OCI-LY7 (cell line): ENCODE measurements around the gene TPRKB. TPM values are rescaled to one million over a fixed set of nuclear protein-coding genes. Genes with fewer than 3 reads are reported as not detected.
"Not testable (repeated sequence)": the region's sequence is repeated elsewhere in the genome, so short reads cannot be mapped to it uniquely, and the experiment has no call there.

Source experiments
- BruUV-seq: library from RNA; stranded (reverse); fragments of 400-500 nt; replicated peaks from 2 replicates; lab custom pipeline; 2021; lab: Mats Ljungman, UMichigan
- CTCF ChIA-PET: fragments of 300-600 bp; sonication (Branson Sonifier 250); formaldehyde crosslinking; loops from one replicate; lab custom pipeline; 2022; ENCODE audit warnings: antibody characterized with exemption; ENCODE audit not compliant: unreplicated experiment; lab: Charles Lee
- POLR2A ChIA-PET: fragments of 300-600 bp; sonication (Branson Sonifier 250); formaldehyde crosslinking; loops from one replicate; lab custom pipeline; 2022; ENCODE audit warnings: antibody characterized with exemption; lab: Charles Lee
- DNase-seq: peaks from one replicate; pipeline ENCODE4 v3.0.0-alpha.2; 2015; ENCODE audit warnings: low spot score
- H2AFZ ChIP-seq: fragments of 200-600 bp; sonication (generic), shearing (Covaris generic); 2 replicates; pipeline ENCODE4 v1.6.1; 2014; ENCODE audit warnings: mild to moderate bottlenecking, antibody characterized with exemption, low read length, moderate library complexity
- H3K27ac ChIP-seq: fragments of 200-600 bp; sonication (generic); 2 replicates; pipeline ENCODE4 v1.5.1; 2014; ENCODE audit warnings: mixed run types, low read depth, mild to moderate bottlenecking, moderate library complexity, low read length, inconsistent platforms; ENCODE audit not compliant: poor library complexity, severe bottlenecking
- H3K36me3 ChIP-seq: fragments of 200-600 bp; sonication (generic); 2 replicates; pipeline ENCODE4 v1.6.1; 2014; ENCODE audit warnings: mild to moderate bottlenecking, antibody characterized with exemption, low read length, moderate library complexity, mixed read lengths; ENCODE audit not compliant: insufficient read depth
- H3K4me1 ChIP-seq: fragments of 200-600 bp; sonication (generic); 2 replicates; pipeline ENCODE4 v1.5.1; 2014; ENCODE audit warnings: mild to moderate bottlenecking, low read length; ENCODE audit not compliant: insufficient read depth, poor library complexity, severe bottlenecking
- H3K4me2 ChIP-seq: fragments of 200-600 bp; sonication (generic); 2 replicates; pipeline ENCODE4 v1.6.1; 2014; ENCODE audit warnings: mild to moderate bottlenecking, low read length
- H3K4me3 ChIP-seq: fragments of 200-600 bp; sonication (generic); 2 replicates; pipeline ENCODE4 v1.5.1; 2014; ENCODE audit warnings: mild to moderate bottlenecking, low read depth, low read length; ENCODE audit not compliant: poor library complexity, severe bottlenecking
- H3K79me2 ChIP-seq: fragments of 200-600 bp; sonication (generic); 2 replicates; pipeline ENCODE4 v1.6.1; 2016; ENCODE audit warnings: low read depth, mild to moderate bottlenecking, low read length, moderate library complexity, mixed read lengths; ENCODE audit not compliant: insufficient read depth
- H3K9me2 ChIP-seq: fragments of 200-600 bp; sonication (generic); 2 replicates; pipeline ENCODE4 v1.6.1; 2016; ENCODE audit warnings: mild to moderate bottlenecking, low read length, mixed read lengths; ENCODE audit not compliant: insufficient read depth
- H3K9me3 ChIP-seq: fragments of 200-600 bp; sonication (generic); 2 replicates; pipeline ENCODE4 v1.6.1; 2014; ENCODE audit warnings: mild to moderate bottlenecking, mixed run types, low read length, mixed read lengths
- H4K20me1 ChIP-seq: fragments of 200-600 bp; sonication (generic); 2 replicates; pipeline ENCODE4 v1.6.1; 2014; ENCODE audit warnings: mild to moderate bottlenecking, antibody characterized with exemption, low read length, moderate library complexity, mixed read lengths; ENCODE audit not compliant: insufficient read depth
- CTCF ChIP-seq: fragments of 200-600 bp; sonication (generic); conservative IDR thresholded peaks from 2 replicates; pipeline ENCODE4 v1.5.1; 2014; ENCODE audit warnings: mild to moderate bottlenecking, antibody characterized with exemption, low read length, moderate library complexity, mixed read lengths
- EZH2phosphoT487 ChIP-seq: fragments of 200-600 bp; sonication (generic); IDR thresholded peaks from 2 replicates; pipeline ENCODE4 v1.6.1; 2018; ENCODE audit warnings: low read depth, borderline replicate concordance, mild to moderate bottlenecking, mixed run types, antibody characterized with exemption, low read length, moderate library complexity, mixed read lengths
- intact Hi-C: fragments of 100-400 bp; cut with micrococcal nuclease; formaldehyde crosslinking; loops from one replicate; pipeline ENCODE4 v1.10.0; 2022; ENCODE audit not compliant: unreplicated experiment
- total RNA-seq, 2 experiments: library from RNA; depleted of rRNA in 1 of 2; stranded (reverse); fragments of >200 nt in 1 of 2; shearing (Covaris generic) in 1 of 2; gene quantifications; 2 replicates each; pipeline ENCODE4 v1.2.3, GENCODE V29; 2014 to 2022

TPRKB gene
- total RNA-seq, 2 experiments from 2014 or later, result 29.3 to 51.4 TPM

GRCh38 chr2:73759285-73759764, 22.2 kb upstream of the TPRKB start:
- H2AFZ ChIP-seq, result no peak overlapping the region
- POLR2A ChIA-PET, result interaction anchor here (0.6 to 1.0 kb wide), 2 partner anchors 12 to 16 kb away, joined by 3 to 4 read pairs; no protein-coding TSS in a partner anchor

GRCh38 chr2:73754332-73754731, 17.2 kb upstream of the TPRKB start:
- BruUV-seq, DNase-seq, H2AFZ ChIP-seq, CTCF ChIA-PET, H4K20me1 ChIP-seq, intact Hi-C loops, POLR2A ChIA-PET, H3K27ac ChIP-seq, H3K79me2 ChIP-seq, H3K4me3 ChIP-seq, H3K9me3 ChIP-seq, H3K4me2 ChIP-seq, H3K4me1 ChIP-seq, H3K9me2 ChIP-seq: not testable (repeated sequence)
- H3K36me3 ChIP-seq, result peaks cover 34% of the 10 kb centered on the region; the same call in 1 of the 2 replicates

More at GRCh38 chr2:73759285-73759764, 22.2 kb upstream of the TPRKB start:
- Histone ChIP-seq H3K27ac (no peak overlapping the region), H3K4me1 (no peaks in the 10 kb centered on the region), H3K36me3 (peaks cover 74% of the 10 kb centered on the region), H3K9me3 (no peaks in the 10 kb centered on the region), H3K9me2 (no peaks in the 10 kb centered on the region), H3K4me3 (no peak overlapping the region), H3K79me2 (no peaks in the 10 kb centered on the region), H4K20me1 (no peaks in the 10 kb centered on the region), H3K4me2 (no peak overlapping the region)
- BruUV-seq, result no TSS peak
- intact Hi-C loops, result no loop called here
- TF ChIP-seq EZH2phosphoT487 (no peak), CTCF (no peak)
- no peak for DNase-seq
- CTCF ChIA-PET, result no interaction called here

- H3K27ac ChIP-seq, result no peak overlapping the region
- no peaks in the 10 kb centered on the region for H3K79me2 ChIP-seq
- no TSS peak for BruUV-seq
- intact Hi-C loops, result no loop called here
- no peak overlapping the region for H3K4me3 ChIP-seq
- ChIA-PET POLR2A (interaction anchor here (0.8 kb wide), 1 partner anchor 12 kb away, joined by 7 read pairs; the partner anchor contains the start of gene TPRKB), CTCF (interaction anchor here (0.5 kb wide), 1 partner anchor 12 kb away, joined by 4 read pairs; no protein-coding TSS in a partner anchor)
- H3K36me3 ChIP-seq, result peaks cover 20% of the 10 kb centered on the region
- H4K20me1 ChIP-seq, result no peaks in the 10 kb centered on the region
- no peaks in the 10 kb centered on the region for H3K4me1 ChIP-seq
- no peaks in the 10 kb centered on the region for H3K9me2 ChIP-seq
- no peak overlapping the region for H2AFZ ChIP-seq
- no peak for DNase-seq
- TF ChIP-seq CTCF, result no peak
- no peak for TF ChIP-seq EZH2phosphoT487
- H3K9me3 ChIP-seq, result no peaks in the 10 kb centered on the region
- H3K4me2 ChIP-seq, result no peak overlapping the region
Measured at GRCh38 chr2:73749314-73749713, 12.2 kb upstream of the TPRKB start.
